HepG2 (cell line): ENCODE data around the gene CYP4B1.

Experiments
- BHLHE40 ChIP-seq: IDR thresholded peaks from 2 replicates; pipeline ENCODE4 v1.6.1; 2011; ENCODE audit warnings: low read length, improper control_type of control experiment
- CERS6 ChIP-seq: sonication (generic); formaldehyde crosslinking; IDR thresholded peaks from 2 replicates; pipeline ENCODE4 v1.5.0; 2020; ENCODE audit warnings: missing genetic modification reagents
- ETV6 ChIP-seq: sonication (generic); formaldehyde crosslinking; conservative IDR thresholded peaks from 2 replicates; pipeline ENCODE4 v1.4.0; 2020; ENCODE audit warnings: missing genetic modification reagents
- FOSL1 ChIP-seq: sonication (generic); formaldehyde crosslinking; IDR thresholded peaks from 2 replicates; pipeline ENCODE4 v1.9.0; 2021; ENCODE audit warnings: missing genetic modification reagents, borderline replicate concordance
- FOXK2 ChIP-seq: fragments of 450-650 bp; IDR thresholded peaks from 2 replicates; pipeline ENCODE4 v1.6.1; 2016
- MTF1 ChIP-seq: sonication (generic); formaldehyde crosslinking; IDR thresholded peaks from 2 replicates; pipeline ENCODE4 v1.5.0; 2020; ENCODE audit warnings: missing genetic modification reagents
- NCOR1 ChIP-seq: fragments of 200-600 bp; sonication (generic); IDR thresholded peaks from 2 replicates; pipeline ENCODE4 v1.7.0; 2017; ENCODE audit warnings: antibody characterized with exemption, low read length, borderline replicate concordance
- PHB2 ChIP-seq: fragments of 450-650 bp; IDR thresholded peaks from 2 replicates; pipeline ENCODE4 v1.6.1; 2018; ENCODE audit not compliant: partially characterized antibody
- POLR2A ChIP-seq, 2 experiments: IDR thresholded peaks; 2 replicates each; pipeline ENCODE4 v1.6.1; 2011; ENCODE audit warnings: low read depth in 2 of 2, low read length in 2 of 2, mild to moderate bottlenecking in 1 of 2, moderate library complexity in 1 of 2; ENCODE audit not compliant: insufficient read depth in 1 of 2
- POLR2AphosphoS5 ChIP-seq: IDR thresholded peaks from 2 replicates; pipeline ENCODE4 v1.6.1; 2012; ENCODE audit warnings: low read depth, low read length
- RAD21 ChIP-seq: fragments of 450-650 bp; formaldehyde crosslinking; IDR thresholded peaks from 2 replicates; pipeline ENCODE4 v1.5.0; 2020; ENCODE audit warnings: mild to moderate bottlenecking
- RORA ChIP-seq: sonication (generic); formaldehyde crosslinking; IDR thresholded peaks from 2 replicates; pipeline ENCODE4 v1.5.0; 2020; ENCODE audit warnings: mild to moderate bottlenecking, missing genetic modification reagents, moderate library complexity
- SRSF4 ChIP-seq: fragments of 200-400 bp; formaldehyde crosslinking; IDR thresholded peaks from one replicate; pipeline ENCODE4 v1.6.1; 2018; ENCODE audit warnings: mild to moderate bottlenecking, low read depth, low read length, moderate library complexity; ENCODE audit not compliant: poor library complexity, severe bottlenecking
- YEATS4 ChIP-seq: sonication (generic); formaldehyde crosslinking; IDR thresholded peaks from 2 replicates; pipeline ENCODE4 v1.4.0; 2020; ENCODE audit warnings: missing genetic modification reagents, borderline replicate concordance

GRCh38 chr1:46757956-46758528, 40.8 kb upstream of the CYP4B1 start:
- TF ChIP-seq YEATS4 (CRISPR knock-in tag) (no peak), CERS6 (CRISPR knock-in tag) (no peak), POLR2A (IDR thresholded peaks at IDR 0.05; ENCODE audit: insufficient read depth in 1 of 2, low read depth in 2 of 2, low read length in 2 of 2) (no peak), NCOR1 (no peak), MTF1 (CRISPR knock-in tag) (no peak), SRSF4 (no peak), PHB2 (no peak), BHLHE40 (no peak), POLR2AphosphoS5 (no peak), FOXK2 (no peak), RAD21 (CRISPR knock-in tag) (no peak), RORA (CRISPR knock-in tag) (no peak), FOSL1 (no peak), ETV6 (CRISPR knock-in tag) (no peak)
